Measurements from ENCODE around the gene SIGLEC7. TPM values are rescaled to one million over a fixed set of nuclear protein-coding genes. Genes with fewer than 3 reads are reported as not detected.

The SIGLEC7 gene
- total RNA-seq, 1 donor from 2014 or later = not detected

- Histone ChIP-seq H3K36me3 (ENCODE audit: control insufficient read depth, insufficient read depth, low read length) (no peaks in the 10 kb centered on the region), H3K4me3 (ENCODE audit: low read depth, low read length) (no peak overlapping the region), H3K27me3 (ENCODE audit: control insufficient read depth, insufficient read depth, low read length) (no peaks in the 10 kb centered on the region)
- DNase-seq (ENCODE audit: low read depth) (no peak), FAIRE-seq (no peak)
- no peak for TF ChIP-seq CTCF (IDR thresholded peaks at IDR 0.05; ENCODE audit: insufficient read depth, low read length, severe bottlenecking)
Measured at GRCh38 chr19:51127755-51128154, 14.3 kb upstream of the SIGLEC7 start.

- no peak for FAIRE-seq
- H3K36me3 ChIP-seq (ENCODE audit: control insufficient read depth, insufficient read depth, low read length) = no peaks in the 10 kb centered on the region
- TF ChIP-seq CTCF (IDR thresholded peaks at IDR 0.05; ENCODE audit: insufficient read depth, low read length, severe bottlenecking) = no peak
- no peak overlapping the region for H3K4me3 ChIP-seq (ENCODE audit: low read depth, low read length)
- no peaks in the 10 kb centered on the region for H3K27me3 ChIP-seq (ENCODE audit: control insufficient read depth, insufficient read depth, low read length)
- no peak for DNase-seq (ENCODE audit: low read depth)
Measured at GRCh38 chr19:51128227-51128626, 13.9 kb upstream of the SIGLEC7 start.

- no peak for DNase-seq (ENCODE audit: low read depth)
- no peaks in the 10 kb centered on the region for H3K36me3 ChIP-seq (ENCODE audit: control insufficient read depth, insufficient read depth, low read length)
- H3K4me3 ChIP-seq (ENCODE audit: low read depth, low read length) = no peak overlapping the region
- no peak for TF ChIP-seq CTCF (IDR thresholded peaks at IDR 0.05; ENCODE audit: insufficient read depth, low read length, severe bottlenecking)
- FAIRE-seq = no peak
- no peaks in the 10 kb centered on the region for H3K27me3 ChIP-seq (ENCODE audit: control insufficient read depth, insufficient read depth, low read length)
Measured at GRCh38 chr19:51129716-51130115, 12.4 kb upstream of the SIGLEC7 start.

- FAIRE-seq (peak; percentile 13), DNase-seq (ENCODE audit: low read depth) (no peak)
- no peaks in the 10 kb centered on the region for H3K27me3 ChIP-seq (ENCODE audit: control insufficient read depth, insufficient read depth, low read length)
- TF ChIP-seq CTCF (IDR thresholded peaks at IDR 0.05; ENCODE audit: insufficient read depth, low read length, severe bottlenecking) = no peak
- no peaks in the 10 kb centered on the region for H3K36me3 ChIP-seq (ENCODE audit: control insufficient read depth, insufficient read depth, low read length)
- H3K4me3 ChIP-seq (ENCODE audit: low read depth, low read length) = no peak overlapping the region
Measured at GRCh38 chr19:51131780-51132680, 10.1 kb upstream of the SIGLEC7 start.

- H3K27me3 ChIP-seq (ENCODE audit: control insufficient read depth, insufficient read depth, low read length) = no peaks in the 10 kb centered on the region
- H3K4me3 ChIP-seq (ENCODE audit: low read depth, low read length) = no peak overlapping the region
- no peak for TF ChIP-seq CTCF (IDR thresholded peaks at IDR 0.05; ENCODE audit: insufficient read depth, low read length, severe bottlenecking)
- H3K36me3 ChIP-seq (ENCODE audit: control insufficient read depth, insufficient read depth, low read length) = no peaks in the 10 kb centered on the region
- DNase-seq (ENCODE audit: low read depth) (no peak), FAIRE-seq (no peak)
Measured at GRCh38 chr19:51135004-51135403, 7.1 kb upstream of the SIGLEC7 start.

Measured in bronchial epithelial cell (primary cell).